NCI-H1930 (cell line): ENCODE data around the gene LVRN.

Experiments used
- DNase-seq, 2 experiments: peaks; one replicate each; lab custom pipeline; 2025; lab: John Stamatoyannopoulos, UW

LVRN gene

DNA sequence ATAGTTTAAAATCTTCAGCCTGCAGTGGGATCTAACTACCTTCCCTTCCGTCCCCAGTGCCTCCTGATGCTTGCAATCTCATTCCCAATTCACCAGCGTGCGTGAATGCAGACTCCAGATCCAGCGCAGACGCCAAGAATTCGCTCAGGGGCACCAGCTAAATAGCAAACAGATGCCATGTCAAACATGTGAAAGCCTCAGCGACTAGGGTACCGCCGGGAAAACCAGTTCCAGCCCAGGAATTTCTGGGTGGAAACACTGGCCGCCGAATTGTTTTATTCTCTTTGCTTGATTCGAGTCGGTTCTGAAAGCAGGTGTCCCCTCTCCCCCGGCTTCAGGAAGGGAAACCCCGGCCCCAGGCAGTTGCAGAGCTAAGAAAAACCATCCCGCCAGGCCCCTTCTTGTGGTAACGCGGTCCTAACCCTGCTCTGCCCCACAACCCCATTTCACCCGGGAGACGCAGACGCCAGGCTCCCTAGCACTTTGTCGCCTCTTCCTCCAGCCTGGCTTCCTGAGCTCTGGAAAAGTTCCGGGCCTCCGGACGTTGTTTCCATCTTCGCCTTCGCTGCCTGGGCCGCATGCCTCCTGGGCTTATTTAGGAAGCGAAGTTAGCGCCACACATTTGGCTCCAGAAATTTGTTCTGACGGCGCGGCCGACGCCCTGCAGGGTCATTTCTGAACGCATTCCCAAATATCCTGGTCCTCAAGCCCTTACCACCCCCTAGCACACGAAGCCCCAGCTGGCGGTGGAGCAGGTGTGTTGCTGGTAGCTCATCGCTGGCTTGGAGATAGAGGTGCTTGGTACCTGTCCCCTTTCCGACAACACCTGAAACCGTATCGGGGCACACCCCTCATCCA, 665 bp upstream of the LVRN start:
- no peak for DNase-seq

DNA sequence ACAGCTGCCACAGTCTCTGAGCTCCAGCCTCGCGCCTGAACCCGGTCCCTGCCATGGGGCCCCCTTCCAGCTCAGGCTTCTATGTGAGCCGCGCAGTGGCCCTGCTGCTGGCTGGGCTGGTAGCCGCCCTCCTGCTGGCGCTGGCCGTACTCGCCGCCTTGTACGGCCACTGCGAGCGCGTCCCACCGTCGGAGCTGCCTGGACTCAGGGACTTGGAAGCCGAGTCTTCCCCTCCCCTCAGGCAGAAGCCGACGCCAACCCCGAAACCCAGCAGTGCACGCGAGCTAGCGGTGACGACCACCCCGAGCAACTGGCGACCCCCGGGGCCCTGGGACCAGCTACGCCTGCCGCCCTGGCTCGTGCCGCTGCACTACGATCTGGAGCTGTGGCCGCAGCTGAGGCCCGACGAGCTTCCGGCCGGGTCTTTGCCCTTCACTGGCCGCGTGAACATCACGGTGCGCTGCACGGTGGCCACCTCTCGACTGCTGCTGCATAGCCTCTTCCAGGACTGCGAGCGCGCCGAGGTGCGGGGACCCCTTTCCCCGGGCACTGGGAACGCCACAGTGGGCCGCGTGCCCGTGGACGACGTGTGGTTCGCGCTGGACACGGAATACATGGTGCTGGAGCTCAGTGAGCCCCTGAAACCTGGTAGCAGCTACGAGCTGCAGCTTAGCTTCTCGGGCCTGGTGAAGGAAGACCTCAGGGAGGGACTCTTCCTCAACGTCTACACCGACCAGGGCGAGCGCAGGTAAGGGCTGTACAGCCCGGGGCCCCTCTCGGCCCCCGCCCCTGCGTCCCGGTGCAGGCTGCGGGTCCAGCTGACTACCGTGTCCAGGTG, 509 bp downstream of the LVRN start:
- DNase-seq: no peak

GRCh38 chr5:115963566-115963965, 1.3 kb downstream of the LVRN start:
- no peak for DNase-seq

GRCh38 chr5:115968770-115969169, 6.5 kb downstream of the LVRN start:
- no peak for DNase-seq

- DNase-seq: no peak
These were observed 14.8 kb downstream of the LVRN start for GRCh38 chr5:115977096-115977495.

GRCh38 chr5:115977988-115978387, 15.7 kb downstream of the LVRN start:
- no peak for DNase-seq

DNA sequence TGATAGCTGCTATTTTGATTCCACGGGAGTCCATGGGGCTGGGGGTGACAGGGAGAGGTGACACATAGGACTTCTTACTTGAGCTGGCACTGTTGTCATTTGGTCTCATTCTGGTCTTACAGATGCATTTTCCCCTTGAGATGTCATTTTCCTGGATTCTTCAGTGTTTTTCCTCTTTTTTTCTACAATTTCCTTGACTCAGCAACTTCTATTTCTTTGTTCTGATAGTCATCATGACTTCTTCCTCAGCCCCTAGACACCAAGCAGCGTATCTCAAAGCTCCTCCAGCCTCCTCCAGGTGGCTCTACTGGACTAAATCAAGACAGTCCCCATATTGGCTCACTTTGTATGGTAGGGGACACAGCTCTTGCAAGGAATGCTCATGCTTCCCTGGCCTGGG, 16.5 kb downstream of the LVRN start:
- DNase-seq: no peak

- DNase-seq: no peak
These were observed 17.1 kb downstream of the LVRN start for GRCh38 chr5:115979201-115980041.

DNA sequence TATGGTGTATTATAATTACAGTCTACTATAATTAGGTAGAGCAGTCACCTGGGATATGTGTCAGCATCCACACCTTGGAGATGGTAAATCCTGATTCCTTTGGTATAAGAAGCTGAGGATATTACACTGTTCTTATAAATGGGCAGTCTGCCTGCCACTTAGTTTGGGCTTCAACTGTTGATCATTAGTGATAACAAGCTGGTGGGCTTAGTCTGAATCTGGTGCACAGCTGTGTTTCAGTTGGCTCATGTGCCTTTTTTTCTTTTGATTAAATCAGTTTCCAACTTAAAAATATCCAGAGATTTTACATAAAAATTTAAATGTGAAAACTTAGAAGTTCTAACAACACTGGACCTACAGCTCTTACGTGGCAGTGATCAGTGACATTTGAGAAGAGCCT, 21.2 kb downstream of the LVRN start:
- DNase-seq: no peak

DNA sequence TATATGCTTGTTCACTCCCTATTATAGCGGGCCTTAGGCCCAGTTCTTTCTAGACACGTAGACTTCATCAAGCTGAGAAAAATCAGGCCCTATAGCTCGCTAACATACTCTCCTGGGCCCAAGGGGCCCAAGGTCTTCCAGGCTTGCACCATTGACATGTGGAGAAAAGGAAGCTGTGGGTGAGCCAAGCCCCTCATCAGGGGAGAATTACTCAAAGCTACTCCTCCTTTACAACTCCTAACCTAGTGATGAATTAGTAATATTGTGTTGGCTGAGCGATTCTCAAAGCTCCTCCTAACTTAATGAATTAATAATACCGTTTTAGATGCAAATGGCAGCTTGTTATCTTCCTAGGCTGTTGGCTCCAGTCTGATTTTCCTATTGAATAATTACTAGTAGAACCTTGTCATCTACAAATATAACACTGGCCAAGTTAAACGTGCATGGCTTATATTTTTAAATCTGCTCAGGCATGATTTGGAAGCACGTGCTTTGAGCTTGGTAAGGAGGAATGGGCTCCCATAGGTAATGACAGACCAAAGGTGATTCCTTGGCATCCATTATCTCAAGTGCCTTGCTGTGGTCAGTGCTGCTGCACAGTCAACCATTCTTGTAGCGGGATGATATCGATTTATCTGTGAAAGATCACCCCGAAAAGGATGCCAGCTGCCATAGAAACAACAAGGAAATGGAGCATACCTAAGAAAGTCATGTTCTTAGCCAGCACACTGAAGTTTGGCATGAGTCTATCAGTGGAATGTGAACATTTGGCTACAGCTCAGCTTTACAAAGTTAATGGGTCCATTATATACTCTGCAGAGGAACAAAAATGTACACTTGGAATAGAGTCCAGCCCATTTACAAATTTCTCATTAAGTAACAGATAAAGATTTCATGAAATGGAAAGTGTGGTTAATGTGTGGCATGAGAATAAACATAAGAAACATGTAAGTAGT, 23.8 kb downstream of the LVRN start:
- DNase-seq: no peak

DNA sequence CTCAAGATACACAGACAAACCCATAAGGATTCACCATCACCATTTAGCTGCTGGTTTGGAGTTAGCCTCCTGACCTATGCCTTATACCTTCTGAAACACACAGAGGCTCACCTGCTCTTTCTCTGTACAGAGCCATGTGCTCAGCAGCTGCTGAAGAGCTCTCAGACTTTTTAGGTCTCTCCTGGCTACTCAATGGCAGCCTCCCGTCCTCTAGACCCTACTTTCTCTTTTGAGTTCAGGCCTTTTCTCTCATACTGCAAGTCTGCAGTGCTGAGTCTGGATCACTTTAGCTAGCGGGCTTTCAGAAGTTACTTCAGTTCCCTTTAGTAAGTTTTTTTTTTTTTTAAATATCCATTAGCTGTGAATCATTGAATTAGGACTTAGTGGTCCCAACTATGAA, 25.7 kb downstream of the LVRN start:
- no peak for DNase-seq

DNA sequence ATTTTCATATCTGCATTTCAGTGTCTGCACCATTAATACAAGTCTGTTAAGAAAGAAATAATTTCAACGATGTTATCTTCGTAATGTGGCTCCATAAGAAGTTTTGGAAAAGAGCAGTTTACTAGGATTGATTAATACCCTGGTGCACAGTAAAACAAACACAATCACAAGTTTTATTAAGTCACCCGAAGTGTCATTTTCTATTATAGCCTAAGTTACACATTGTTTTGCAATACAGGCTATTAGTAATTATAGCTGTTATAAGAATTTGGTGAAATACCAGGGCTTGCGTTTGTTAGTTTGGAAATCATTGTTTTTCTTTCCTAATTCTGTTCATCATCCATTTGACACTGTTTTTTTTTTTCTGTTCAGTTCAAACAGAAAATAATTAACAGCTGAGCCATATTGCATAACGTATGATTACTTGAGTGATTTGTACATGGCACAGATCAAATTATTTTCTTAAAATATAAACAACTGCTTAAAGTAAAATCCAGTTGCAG, 30.6 kb downstream of the LVRN start:
- no peak for DNase-seq

GRCh38 chr5:115995351-115995750, 33.1 kb downstream of the LVRN start:
- no peak for DNase-seq

GRCh38 chr5:116002116-116002906, 40.0 kb downstream of the LVRN start:
- no peak for DNase-seq

DNA sequence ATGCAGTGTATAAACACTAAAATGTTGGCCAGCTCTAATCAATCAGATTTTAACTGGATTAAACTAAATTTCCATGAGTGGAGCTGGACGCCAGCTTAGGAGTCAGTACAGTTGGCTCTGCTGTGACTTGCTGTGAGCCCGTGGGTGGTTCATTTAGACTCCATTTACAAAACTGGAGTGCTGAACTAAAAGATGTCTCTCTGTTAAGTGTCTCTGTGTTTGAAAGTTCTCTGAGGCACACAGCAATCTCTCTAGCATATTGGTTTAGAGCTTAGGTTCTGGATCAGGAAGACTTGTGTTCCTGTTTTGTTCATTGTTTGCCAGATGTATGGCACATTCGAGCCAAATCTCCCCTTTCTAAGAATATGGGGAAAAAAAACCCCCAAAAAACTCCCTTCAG, 42.0 kb downstream of the LVRN start:
- DNase-seq: no peak

DNA sequence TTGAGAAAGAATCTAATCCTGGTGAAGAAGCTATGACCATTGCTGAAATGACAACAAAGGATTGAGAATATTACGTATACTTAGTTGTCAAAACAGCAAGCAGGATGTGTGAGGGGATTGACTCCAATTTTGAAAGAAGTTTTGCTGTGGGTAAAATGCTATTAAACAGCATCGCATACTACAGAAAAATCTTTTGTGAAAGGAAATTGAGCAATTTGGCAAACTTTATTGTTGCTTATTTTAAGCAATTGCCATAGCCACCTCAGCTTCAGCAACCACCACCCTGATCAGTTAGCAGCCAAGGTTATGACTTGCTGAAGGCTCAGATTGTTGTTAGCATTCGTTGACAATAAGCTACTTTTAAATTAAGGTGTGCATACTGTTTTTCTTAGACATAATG, 47.5 kb downstream of the LVRN start:
- DNase-seq: no peak

- no peak for DNase-seq
These were observed 48.8 kb downstream of the LVRN start for GRCh38 chr5:116011046-116011445.

DNA sequence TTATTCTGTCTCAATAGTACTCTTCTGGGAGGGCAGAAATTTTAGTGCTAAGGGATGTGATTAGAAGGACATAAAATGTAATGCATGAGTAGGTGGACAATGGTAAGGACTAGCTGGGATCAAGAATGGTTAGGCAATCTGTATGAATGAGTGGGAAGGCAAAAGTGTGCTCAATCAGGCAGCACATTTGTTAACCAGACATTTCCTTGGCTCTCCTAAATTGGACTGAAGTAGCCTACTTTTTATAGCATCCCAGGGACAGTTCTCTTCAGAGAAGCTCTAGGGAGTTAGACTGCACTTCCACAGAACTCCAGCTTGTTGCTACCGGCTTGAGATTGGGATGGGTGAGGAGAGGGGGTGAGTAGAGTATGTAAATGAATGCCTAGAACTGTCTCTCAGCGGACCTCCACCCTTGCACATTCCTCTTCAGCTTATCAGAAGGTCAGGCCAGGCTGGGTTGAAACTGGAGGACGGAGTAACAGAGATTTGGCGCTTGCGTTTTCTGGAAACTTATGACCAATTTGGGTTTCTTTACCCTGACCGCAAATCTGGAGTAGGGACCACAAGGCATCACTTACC, 51.0 kb downstream of the LVRN start:
- DNase-seq: no peak

GRCh38 chr5:116013936-116014335, 51.7 kb downstream of the LVRN start:
- no peak for DNase-seq

GRCh38 chr5:116023619-116024018, 61.3 kb downstream of the LVRN start:
- no peak for DNase-seq
